IMR-90 (cell line): Measurements from ENCODE around the gene WNK3.

Source experiments
- BHLHE40 ChIP-seq: fragments of 150-350 bp; IDR thresholded peaks from 2 replicates; pipeline ENCODE4 v1.6.1; 2016; ENCODE audit warnings: mild to moderate bottlenecking, low read depth, low read length
- CTCF ChIP-seq: conservative IDR thresholded peaks from 2 replicates; pipeline ENCODE4 v1.5.1; 2012; ENCODE audit warnings: mild to moderate bottlenecking, low read depth, low read length, improper control_type of control experiment
- RAD21 ChIP-seq: IDR thresholded peaks from 2 replicates; pipeline ENCODE4 v1.6.1; 2012; ENCODE audit warnings: low read length, improper control_type of control experiment
- SMC3 ChIP-seq: fragments of 150-350 bp; IDR thresholded peaks from 2 replicates; pipeline ENCODE4 v1.6.1; 2016; ENCODE audit warnings: low read depth, mild to moderate bottlenecking, antibody characterized with exemption, low read length, moderate library complexity
- USF2 ChIP-seq: fragments of 150-350 bp; IDR thresholded peaks from 2 replicates; pipeline ENCODE4 v1.6.1; 2017; ENCODE audit warnings: mild to moderate bottlenecking, antibody characterized with exemption, low read length, low read depth

GRCh38 chrX:54301516-54301915, 56.3 kb downstream of the WNK3 start:
- TF ChIP-seq CTCF: no peak
- TF ChIP-seq SMC3: no peak
- no peak for TF ChIP-seq RAD21
- TF ChIP-seq USF2: no peak
- no peak for TF ChIP-seq BHLHE40
